Measurements from ENCODE around the gene CAMK4.

GRCh38 chr5:111266491-111266890 lies 42.3 kb downstream of the CAMK4 start:
- no peak for TF ChIP-seq CTCF (IDR thresholded peaks at IDR 0.05 in 8 of 11, conservative IDR thresholded peaks at IDR 0.05 in 3 of 11)
- TF ChIP-seq POLR2A (IDR thresholded peaks at IDR 0.05): no peak
